ENCODE data around the gene TNFRSF19.

TNFRSF19 gene

GRCh38 chr13:23697772-23698313, 127.6 kb downstream of the TNFRSF19 start:
- DNase-seq (ENCODE audit: low read depth), result no peak
- H3K4me3 ChIP-seq (ENCODE audit: low read length), result no peak overlapping the region
- TF ChIP-seq CTCF (IDR thresholded peaks at IDR 0.05; ENCODE audit: insufficient read depth, low read depth, low read length, missing control alignments), result no peak

- TF ChIP-seq CTCF (IDR thresholded peaks at IDR 0.05; ENCODE audit: insufficient read depth, low read depth, low read length, missing control alignments), result no peak
These were observed 129.1 kb downstream of the TNFRSF19 start for GRCh38 chr13:23699271-23699670.

GRCh38 chr13:23701186-23701585, 131.0 kb downstream of the TNFRSF19 start:
- no peak overlapping the region for H3K4me3 ChIP-seq (ENCODE audit: low read length)
- DNase-seq (ENCODE audit: low read depth), result no peak
- no peak for TF ChIP-seq CTCF (IDR thresholded peaks at IDR 0.05; ENCODE audit: insufficient read depth, low read depth, low read length, missing control alignments)

More at GRCh38 chr13:23699271-23699670, 129.1 kb downstream of the TNFRSF19 start:
- H3K4me3 ChIP-seq (ENCODE audit: low read length), result no peak overlapping the region
- DNase-seq (ENCODE audit: low read depth), result peak; percentile 37

- DNase-seq (ENCODE audit: low read depth), result no peak
- TF ChIP-seq CTCF (IDR thresholded peaks at IDR 0.05; ENCODE audit: insufficient read depth, low read depth, low read length, missing control alignments), result no peak
- H3K4me3 ChIP-seq (ENCODE audit: low read length), result no peak overlapping the region
These were observed 131.4 kb downstream of the TNFRSF19 start for GRCh38 chr13:23701636-23702035.

GRCh38 chr13:23703246-23703860, 133.1 kb downstream of the TNFRSF19 start:
- H3K4me3 ChIP-seq (ENCODE audit: low read length), result no peak overlapping the region
- no peak for DNase-seq (ENCODE audit: low read depth)
- TF ChIP-seq CTCF (IDR thresholded peaks at IDR 0.05; ENCODE audit: insufficient read depth, low read depth, low read length, missing control alignments), result no peak

DNA sequence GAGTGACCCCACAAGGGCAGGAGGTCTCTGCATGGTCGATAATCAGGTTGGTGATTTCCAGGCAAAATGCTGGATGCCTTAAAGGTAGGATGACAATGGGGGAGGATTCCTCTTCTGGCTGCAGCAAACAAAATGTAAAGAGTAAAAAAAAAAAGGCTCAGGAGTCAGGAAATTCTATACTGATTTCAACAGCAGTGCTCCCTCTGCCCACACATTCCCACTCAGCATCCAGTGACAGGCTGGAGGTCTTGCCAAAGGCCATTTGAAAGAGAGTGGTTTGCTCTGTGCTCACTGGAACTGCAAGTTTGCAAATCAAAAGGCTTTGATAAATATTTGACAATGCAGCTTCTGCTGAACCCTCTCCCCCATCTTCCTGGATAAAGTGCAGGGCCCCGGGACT, 135.4 kb downstream of the TNFRSF19 start:
- no peak for DNase-seq (ENCODE audit: low read depth)
- H3K4me3 ChIP-seq (ENCODE audit: low read length), result no peak overlapping the region
- TF ChIP-seq CTCF (IDR thresholded peaks at IDR 0.05; ENCODE audit: insufficient read depth, low read depth, low read length, missing control alignments), result no peak

GRCh38 chr13:23707674-23708073, 137.5 kb downstream of the TNFRSF19 start:
- DNase-seq (ENCODE audit: low read depth), result peak; percentile 59
- no peak overlapping the region for H3K4me3 ChIP-seq (ENCODE audit: low read length)
- TF ChIP-seq CTCF (IDR thresholded peaks at IDR 0.05; ENCODE audit: insufficient read depth, low read depth, low read length, missing control alignments), result peak; percentile 50
